PC-3 (cell line): ENCODE data around the gene IQSEC3.

Experiments
- EZH2 ChIP-seq: fragments of 300-600 bp; sonication (generic); IDR thresholded peaks from one replicate; pipeline ENCODE4 v1.6.1; 2017; ENCODE audit warnings: antibody characterized with exemption, mild to moderate bottlenecking, low read length; ENCODE audit not compliant: unreplicated experiment
- EZH2phosphoT487 ChIP-seq: fragments of 300-600 bp; sonication (generic); IDR thresholded peaks from 2 replicates; pipeline ENCODE4 v1.6.1; 2018; ENCODE audit warnings: mild to moderate bottlenecking, antibody characterized with exemption, low read length, borderline replicate concordance
- TF ChIP-seq, protein P1 (sequence below): fragments of 300-600 bp; sonication (generic); conservative IDR thresholded peaks from 2 replicates; pipeline ENCODE4 v1.5.1; 2017; ENCODE audit warnings: antibody characterized with exemption, low read depth, mild to moderate bottlenecking, low read length

DNA sequence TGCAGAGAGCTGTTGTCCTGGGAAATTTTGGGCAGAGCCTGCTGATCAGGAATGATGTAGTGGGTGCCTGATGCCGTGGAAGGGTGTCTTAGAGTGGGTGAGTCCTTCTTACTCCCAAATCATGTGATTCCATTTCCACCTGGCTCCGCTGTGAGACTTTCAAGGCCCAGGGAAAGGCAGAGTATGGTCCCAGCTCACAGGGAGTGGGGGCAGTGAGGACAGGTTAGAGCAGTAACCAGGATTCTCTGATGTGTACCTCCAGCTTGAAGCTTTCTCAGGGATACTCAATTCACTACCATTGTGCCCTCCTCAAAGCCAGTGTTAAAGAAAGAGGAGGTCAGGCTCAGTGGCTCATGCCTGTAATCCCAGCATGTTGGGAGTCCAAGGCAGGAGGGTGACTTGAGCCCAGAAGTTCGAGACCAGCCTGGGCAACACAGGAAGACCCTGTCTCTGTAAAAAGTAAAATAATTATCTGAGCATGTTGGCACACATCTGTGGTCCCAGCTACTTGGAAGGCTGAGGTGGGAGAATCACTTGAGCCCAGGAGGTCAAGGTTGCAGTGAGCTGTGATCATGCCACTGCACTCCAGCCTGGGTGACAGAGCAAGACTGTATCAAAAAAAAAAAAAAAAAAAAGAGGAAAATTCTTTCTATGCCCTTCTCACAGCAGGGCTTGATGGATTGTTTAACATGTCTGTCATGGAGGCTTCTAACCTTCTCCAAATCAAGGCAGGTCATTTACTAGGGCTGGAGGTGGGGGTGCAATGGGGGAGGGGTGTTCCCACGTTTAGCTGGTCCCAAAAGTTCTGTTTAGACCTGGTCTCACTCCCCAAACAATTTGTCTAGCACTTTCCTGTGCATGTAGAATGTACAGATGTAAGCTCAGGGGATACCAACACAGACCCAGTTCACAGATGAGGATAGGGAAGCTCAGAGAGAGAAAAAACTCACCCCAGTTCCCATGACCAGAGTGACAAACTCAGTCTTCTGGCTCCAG is 12.5 kb upstream of the IQSEC3 start:
- TF ChIP-seq EZH2: no peak
- no peak for TF ChIP-seq EZH2phosphoT487
- TF ChIP-seq, protein P1, sequence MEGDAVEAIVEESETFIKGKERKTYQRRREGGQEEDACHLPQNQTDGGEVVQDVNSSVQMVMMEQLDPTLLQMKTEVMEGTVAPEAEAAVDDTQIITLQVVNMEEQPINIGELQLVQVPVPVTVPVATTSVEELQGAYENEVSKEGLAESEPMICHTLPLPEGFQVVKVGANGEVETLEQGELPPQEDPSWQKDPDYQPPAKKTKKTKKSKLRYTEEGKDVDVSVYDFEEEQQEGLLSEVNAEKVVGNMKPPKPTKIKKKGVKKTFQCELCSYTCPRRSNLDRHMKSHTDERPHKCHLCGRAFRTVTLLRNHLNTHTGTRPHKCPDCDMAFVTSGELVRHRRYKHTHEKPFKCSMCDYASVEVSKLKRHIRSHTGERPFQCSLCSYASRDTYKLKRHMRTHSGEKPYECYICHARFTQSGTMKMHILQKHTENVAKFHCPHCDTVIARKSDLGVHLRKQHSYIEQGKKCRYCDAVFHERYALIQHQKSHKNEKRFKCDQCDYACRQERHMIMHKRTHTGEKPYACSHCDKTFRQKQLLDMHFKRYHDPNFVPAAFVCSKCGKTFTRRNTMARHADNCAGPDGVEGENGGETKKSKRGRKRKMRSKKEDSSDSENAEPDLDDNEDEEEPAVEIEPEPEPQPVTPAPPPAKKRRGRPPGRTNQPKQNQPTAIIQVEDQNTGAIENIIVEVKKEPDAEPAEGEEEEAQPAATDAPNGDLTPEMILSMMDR: no peak
